Mammary microvascular endothelial cell (primary cell): ENCODE results near the gene SLC24A4. TPM values are rescaled to one million over a fixed set of nuclear protein-coding genes. Genes with fewer than 3 reads are reported as not detected.

ENCODE experiments used
- total RNA-seq: library from RNA; depleted of rRNA; stranded (reverse); fragments of >200 nt; gene quantifications from 2 replicates; pipeline ENCODE4 v1.2.3, GENCODE V29; 2015

SLC24A4 gene, protein sequence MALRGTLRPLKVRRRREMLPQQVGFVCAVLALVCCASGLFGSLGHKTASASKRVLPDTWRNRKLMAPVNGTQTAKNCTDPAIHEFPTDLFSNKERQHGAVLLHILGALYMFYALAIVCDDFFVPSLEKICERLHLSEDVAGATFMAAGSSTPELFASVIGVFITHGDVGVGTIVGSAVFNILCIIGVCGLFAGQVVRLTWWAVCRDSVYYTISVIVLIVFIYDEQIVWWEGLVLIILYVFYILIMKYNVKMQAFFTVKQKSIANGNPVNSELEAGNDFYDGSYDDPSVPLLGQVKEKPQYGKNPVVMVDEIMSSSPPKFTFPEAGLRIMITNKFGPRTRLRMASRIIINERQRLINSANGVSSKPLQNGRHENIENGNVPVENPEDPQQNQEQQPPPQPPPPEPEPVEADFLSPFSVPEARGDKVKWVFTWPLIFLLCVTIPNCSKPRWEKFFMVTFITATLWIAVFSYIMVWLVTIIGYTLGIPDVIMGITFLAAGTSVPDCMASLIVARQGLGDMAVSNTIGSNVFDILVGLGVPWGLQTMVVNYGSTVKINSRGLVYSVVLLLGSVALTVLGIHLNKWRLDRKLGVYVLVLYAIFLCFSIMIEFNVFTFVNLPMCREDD
- not detected in 2 replicates for total RNA-seq

DNA sequence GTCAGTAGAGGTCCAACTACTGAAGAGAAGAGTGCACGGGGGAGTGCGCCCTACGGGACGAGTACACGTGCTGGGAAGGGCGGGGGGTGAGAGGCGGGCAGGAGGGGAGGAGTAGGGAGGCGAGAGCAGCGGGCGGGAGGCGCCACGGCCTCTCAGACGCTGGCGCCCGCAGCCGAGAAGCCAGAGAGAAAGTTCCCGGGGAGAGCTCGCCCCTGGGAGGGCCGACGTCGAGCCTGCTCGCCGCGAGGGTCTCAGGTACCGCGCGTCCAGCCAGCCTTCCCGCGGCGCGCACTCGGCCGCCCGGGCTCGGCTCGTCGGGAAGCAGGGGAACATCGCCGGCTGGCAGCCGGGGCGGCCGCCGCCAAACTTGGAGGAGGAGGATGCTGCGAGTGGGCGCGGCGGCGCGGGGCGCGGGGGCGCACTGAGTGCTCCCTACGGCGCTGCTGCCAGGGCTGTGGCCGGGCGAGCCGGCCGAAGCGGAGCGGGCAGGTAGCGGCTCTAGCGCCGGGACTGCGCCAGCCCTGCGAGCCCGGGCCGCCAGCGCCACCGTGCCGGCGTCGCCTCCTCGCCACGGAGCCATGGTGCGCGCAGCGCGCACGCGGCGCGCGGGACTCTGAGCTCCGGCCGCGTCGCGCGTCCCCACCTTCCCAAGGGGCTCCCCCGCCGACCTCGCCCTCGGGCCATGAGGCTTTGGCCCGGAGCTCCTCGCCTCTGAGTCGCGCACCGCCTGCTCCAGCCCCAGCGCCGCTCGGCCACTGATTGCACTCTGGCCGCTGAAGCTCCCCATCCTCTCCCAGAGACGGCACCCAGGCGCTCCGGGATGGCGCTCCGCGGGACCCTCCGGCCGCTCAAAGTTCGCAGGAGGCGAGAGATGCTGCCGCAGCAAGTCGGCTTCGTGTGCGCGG is at the start of gene SLC24A4:
Gene SLC24A4, plus strand, starts transcription at position 155 of the 905 bp plus-strand sequence. Its CDS starts 666 bp downstream, at position 821.

DNA sequence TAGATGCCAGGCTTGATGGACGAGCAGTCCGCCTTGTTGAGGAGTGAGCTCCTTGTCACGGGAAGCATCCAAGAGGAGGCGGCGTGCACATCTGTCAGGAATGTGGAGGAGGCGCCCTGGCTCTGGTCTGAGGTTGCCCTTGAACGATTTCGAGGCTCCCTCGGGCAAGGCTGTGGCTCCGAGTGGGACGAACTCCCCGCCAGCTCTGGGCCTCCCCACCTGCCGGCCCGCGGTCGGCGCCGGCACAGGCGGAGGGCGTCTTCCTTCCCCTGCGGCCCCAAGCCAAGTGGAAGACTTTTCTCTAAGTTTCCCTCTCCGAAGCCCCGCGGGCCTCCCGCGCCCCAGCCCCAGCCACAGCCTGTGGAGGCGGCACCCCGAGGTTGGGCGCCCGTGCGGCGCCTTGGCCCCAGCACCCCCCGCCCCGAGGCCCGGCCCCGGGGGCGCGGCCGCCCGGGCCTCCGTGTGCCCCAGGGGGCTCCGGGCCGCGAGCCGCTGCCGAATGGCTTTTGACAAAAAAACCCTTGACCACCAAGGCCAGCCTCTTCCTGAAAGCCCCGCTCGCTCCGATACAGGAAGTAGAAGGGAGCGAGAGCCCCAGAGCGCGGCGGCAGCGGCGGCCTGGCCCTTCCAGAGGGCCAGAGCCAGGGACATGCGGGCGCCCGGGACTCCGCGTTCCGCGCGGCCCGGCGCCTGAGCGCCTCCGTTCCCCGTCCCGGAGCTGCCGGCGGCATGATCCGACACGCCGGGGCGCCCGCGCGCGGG is 190.4 kb downstream of the SLC24A4 start, which contains the start of gene RIN3:
Gene RIN3, plus strand, starts transcription at position 578 of the 762 bp plus-strand sequence. Its CDS starts 152 bp downstream, at position 730.

Other genes starting within 250 kb of the SLC24A4 start
- gene ATXN3, start 216.6 kb upstream of the SLC24A4 start, total RNA-seq: 31.2 and 36.4 TPM in 2 replicates
- gene NDUFB1, start 201.5 kb upstream of the SLC24A4 start, total RNA-seq: 587 and 613 TPM in 2 replicates
- 41.6 and 49.7 TPM in 2 replicates for gene CPSF2, start 201.2 kb upstream of the SLC24A4 start, total RNA-seq
- 4.0 and 5.0 TPM in 2 replicates for gene RIN3, start 190.6 kb downstream of the SLC24A4 start, total RNA-seq